HEK293 (cell line): ENCODE data around the gene GFM2.

Source experiments
- CTCF ChIP-seq: fragments of 450-650 bp; formaldehyde crosslinking; IDR thresholded peaks from 2 replicates; pipeline ENCODE4 v1.5.1; 2016; ENCODE audit warnings: missing biosample characterization, missing genetic modification characterization
- MYNN ChIP-seq: fragments of 450-650 bp; formaldehyde crosslinking; IDR thresholded peaks from 2 replicates; pipeline ENCODE4 v1.5.1; 2016; ENCODE audit warnings: missing biosample characterization, missing genetic modification characterization, borderline replicate concordance
- MZF1 ChIP-seq: fragments of 450-650 bp; formaldehyde crosslinking; IDR thresholded peaks from 2 replicates; pipeline ENCODE4 v1.5.1; 2017; ENCODE audit warnings: missing biosample characterization, missing genetic modification characterization, borderline replicate concordance
- REST ChIP-seq: fragments of 450-650 bp; formaldehyde crosslinking; IDR thresholded peaks from 2 replicates; pipeline ENCODE4 v1.5.1; 2016; ENCODE audit warnings: missing biosample characterization, missing genetic modification characterization
- ZBTB10 ChIP-seq: fragments of 450-650 bp; formaldehyde crosslinking; IDR thresholded peaks from 2 replicates; pipeline ENCODE4 v1.5.1; 2016; ENCODE audit warnings: missing biosample characterization, missing genetic modification characterization
- ZBTB17 ChIP-seq: fragments of 450-650 bp; formaldehyde crosslinking; IDR thresholded peaks from 2 replicates; pipeline ENCODE4 v1.5.1; 2016; ENCODE audit warnings: missing biosample characterization, missing genetic modification characterization
- ZBTB21 ChIP-seq: fragments of 450-650 bp; formaldehyde crosslinking; IDR thresholded peaks from 2 replicates; pipeline ENCODE4 v1.5.1; 2017; ENCODE audit warnings: missing biosample characterization, missing genetic modification characterization
- ZFHX2 ChIP-seq: fragments of 450-650 bp; formaldehyde crosslinking; conservative IDR thresholded peaks from 2 replicates; pipeline ENCODE4 v1.5.1; 2016; ENCODE audit warnings: missing biosample characterization, missing genetic modification characterization
- ZIC2 ChIP-seq: fragments of 450-650 bp; formaldehyde crosslinking; IDR thresholded peaks from 2 replicates; pipeline ENCODE4 v1.5.1; 2016; ENCODE audit warnings: missing biosample characterization, missing genetic modification characterization
- ZNF24 ChIP-seq: fragments of 450-650 bp; formaldehyde crosslinking; IDR thresholded peaks from 2 replicates; pipeline ENCODE4 v1.5.1; 2016; ENCODE audit warnings: missing biosample characterization, missing genetic modification characterization
- ZNF350 ChIP-seq: fragments of 450-650 bp; formaldehyde crosslinking; IDR thresholded peaks from 2 replicates; pipeline ENCODE4 v1.5.0; 2017; ENCODE audit warnings: missing biosample characterization, mild to moderate bottlenecking, missing genetic modification characterization
- ZNF416 ChIP-seq: fragments of 450-650 bp; formaldehyde crosslinking; IDR thresholded peaks from 2 replicates; pipeline ENCODE4 v1.5.1; 2016; ENCODE audit warnings: missing biosample characterization, missing genetic modification characterization
- ZNF660 ChIP-seq: fragments of 450-650 bp; IDR thresholded peaks from 2 replicates; pipeline ENCODE4 v1.5.1; 2018; ENCODE audit warnings: missing biosample characterization, mild to moderate bottlenecking, missing genetic modification characterization

DNA sequence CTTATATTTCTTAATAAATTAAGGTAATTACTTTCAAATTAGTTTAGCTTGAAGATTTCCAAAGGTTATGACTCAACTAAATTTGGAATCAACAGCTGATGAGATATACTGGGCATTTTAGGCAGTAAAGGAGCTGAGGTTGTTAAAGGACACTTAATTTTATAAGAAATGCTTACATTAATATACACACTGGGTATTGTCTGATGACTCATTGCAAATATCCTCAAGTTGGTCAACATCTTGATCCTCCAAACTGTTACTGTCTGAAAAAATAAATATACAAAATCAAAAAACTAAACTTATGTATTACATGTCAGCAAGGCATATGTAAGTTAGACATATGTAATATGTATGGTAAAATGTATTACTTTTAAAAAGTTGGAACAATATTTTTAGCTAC, 3.4 kb downstream of the GFM2 start:
- TF ChIP-seq ZNF660 (tag by site-specific recombination) = no peak
- TF ChIP-seq ZBTB17 (tag by site-specific recombination) = no peak
- no peak for TF ChIP-seq ZNF350 (tag by site-specific recombination)
- no peak for TF ChIP-seq ZNF24 (tag by site-specific recombination)
- no peak for TF ChIP-seq REST
- no peak for TF ChIP-seq ZBTB10
- TF ChIP-seq MYNN (tag by site-specific recombination) = no peak
- no peak for TF ChIP-seq CTCF (tag by site-specific recombination)
- no peak for TF ChIP-seq ZBTB21 (tag by site-specific recombination)
- no peak for TF ChIP-seq ZIC2 (tag by site-specific recombination)
- TF ChIP-seq MZF1 (tag by site-specific recombination) = no peak
- no peak for TF ChIP-seq ZFHX2 (tag by site-specific recombination)
- no peak for TF ChIP-seq ZNF416 (tag by site-specific recombination)
